CD4-positive, alpha-beta T cell treated with Interleukin-1 beta for 1 hour (primary cell): ENCODE results near the gene LCP1.
A peak's percentile ranks its signal among the peaks of the same experiment; 100 is the strongest.

Experiments used
- DNase-seq, 2 donors: peaks; one replicate each; pipeline ENCODE4 v3.0.0-alpha.2; 2020 to 2022

Gene LCP1

GRCh38 chr13:46126056-46126455 is 55.9 kb downstream of the LCP1 start:
- DNase-seq: no peak

DNA sequence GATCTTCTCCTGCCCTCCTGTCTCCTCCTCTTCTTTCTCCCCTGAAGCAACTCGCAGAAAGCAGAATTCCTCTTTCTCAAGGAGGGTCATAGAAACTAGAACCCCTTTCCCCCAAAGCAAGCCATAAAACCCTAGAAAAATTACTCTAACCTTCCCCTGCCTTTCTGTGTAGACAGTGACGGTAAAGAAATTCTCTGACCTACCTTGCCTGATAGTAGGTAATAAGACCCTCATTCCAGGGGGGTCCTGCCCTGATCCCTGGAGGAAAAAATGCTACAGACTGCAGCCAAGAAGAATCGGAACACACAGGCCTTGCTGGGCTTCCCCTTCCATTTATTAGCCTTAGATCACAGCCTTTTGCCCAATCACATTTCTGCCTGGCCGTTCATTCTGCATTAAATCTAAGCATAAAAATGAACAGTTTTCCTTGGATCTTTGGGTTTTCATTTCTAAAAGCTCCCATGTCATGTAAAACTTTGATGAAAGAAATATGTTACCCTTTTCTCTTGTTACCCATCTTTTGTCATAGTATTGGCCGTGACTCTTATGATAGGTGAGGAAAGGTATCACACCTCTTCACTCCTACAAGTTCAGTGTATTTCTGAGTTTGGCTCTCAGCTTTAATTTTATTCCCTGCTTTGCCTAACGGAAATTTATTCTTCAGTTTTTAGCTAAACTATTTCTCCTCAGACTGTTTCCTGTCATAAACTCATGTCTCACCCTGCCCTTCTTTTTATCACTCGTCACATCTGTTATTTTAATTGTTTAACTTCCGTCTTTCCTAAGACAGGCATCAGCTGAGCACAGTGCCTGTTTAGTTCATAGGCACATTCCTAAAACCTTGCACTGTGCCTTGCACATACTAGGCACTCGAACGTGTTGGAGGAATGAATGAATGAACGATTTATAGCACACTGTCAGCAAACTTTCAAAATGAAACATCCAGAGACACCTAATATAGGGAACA is 56.7 kb downstream of the LCP1 start:
- DNase-seq: no peak

GRCh38 chr13:46124531-46124966 is 57.4 kb downstream of the LCP1 start:
- peak in 1 of 2 donors; percentile 33 for DNase-seq

DNA sequence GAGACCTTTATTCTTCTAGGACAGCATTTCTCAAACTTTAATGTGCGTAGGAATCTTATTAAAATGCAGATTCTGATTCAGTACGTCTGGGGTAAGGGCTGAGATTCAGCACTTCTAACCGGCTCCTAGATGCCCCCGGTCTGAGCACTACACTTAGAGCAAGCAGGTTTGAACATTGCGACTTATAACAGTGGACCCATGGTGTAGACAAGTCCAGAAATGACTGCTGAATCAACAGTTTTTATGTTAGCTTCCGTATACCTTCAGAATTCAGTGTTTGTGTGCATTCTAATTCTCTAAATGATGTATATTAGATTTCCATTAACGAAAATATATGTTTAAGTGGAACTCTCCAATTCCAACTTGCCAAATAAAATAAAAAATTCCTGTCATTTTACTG is 59.7 kb downstream of the LCP1 start:
- no peak for DNase-seq

DNA sequence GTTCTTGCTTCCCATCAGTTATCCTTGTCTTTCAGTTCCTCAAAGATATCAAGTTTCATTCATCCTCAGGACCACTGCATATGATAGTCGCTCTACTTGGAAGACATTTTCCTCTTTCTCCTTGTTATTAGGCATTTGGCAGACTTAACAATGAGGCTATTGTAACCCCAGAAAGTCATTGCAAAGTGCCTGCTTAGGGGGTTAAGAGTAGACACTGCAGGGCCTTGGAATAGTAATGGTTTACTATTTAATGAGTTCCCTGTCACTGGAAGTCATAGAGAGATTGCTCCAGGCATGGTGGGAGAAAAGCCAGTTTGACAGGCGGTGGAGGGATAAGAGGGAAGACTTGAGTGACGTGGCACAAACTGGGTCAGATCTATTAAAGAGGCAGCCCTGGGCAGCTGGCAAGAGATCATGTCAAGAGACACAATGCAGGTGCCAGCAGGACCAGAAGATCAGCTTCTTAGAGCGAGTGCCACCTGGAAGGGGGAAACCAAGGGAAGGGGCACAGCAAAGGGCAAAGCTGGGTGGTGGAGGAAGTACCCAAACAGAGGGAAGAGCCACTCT is 60.3 kb downstream of the LCP1 start:
- DNase-seq: no peak

DNA sequence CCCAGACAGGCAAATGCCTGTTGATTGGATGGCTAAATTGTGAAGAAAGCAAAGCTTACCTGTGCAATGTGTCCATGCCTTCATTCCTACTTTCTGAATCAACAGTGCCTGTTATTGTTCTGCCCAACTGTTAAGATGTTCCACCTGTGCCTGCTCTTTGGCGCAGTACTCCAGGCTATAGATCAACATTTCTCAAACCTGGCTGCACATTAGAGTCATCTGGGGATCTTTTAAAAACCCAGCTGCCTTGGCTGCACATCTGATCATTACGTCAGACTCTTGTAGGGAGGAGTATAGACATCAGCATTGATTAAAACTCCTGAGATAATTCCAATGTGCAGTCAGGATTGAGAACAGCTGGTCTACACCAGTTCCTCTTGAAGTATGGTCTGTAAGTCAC is 60.9 kb downstream of the LCP1 start:
- no peak for DNase-seq

DNA sequence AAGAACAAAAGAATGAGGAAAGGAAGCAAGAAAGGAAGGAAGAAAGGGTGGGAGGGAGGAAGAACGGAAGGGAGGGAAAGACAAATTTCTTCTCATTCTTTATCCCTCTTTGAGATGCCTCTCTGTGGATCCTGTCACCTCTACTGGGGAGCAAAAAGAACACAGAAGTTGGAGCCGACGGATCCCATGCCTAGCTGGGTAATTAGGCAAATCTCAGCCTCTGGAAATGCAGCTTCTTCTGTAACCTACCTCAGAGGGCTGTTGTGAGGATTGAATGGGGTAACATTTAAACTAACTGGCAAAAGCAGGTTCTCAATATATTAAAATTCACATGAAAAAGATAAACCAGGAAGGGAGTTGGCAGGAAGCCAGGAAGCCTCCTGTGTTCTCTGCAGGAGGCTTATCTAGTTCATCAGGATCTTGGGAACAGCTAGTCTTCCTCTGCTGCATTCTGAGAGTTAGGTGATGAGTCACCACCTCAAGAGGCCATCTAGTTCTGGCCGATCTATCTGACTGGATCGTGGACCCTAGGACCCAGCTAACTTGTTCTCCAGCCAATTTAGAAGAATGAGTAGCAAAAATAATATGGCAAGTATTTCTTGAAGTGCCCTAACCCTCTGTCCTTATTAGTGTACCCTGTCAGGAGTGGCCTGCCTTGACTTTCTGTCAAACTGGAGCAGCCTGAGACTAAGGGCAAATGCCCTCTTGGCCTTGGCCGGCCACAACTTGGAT is 61.9 kb downstream of the LCP1 start:
- DNase-seq: no peak

DNA sequence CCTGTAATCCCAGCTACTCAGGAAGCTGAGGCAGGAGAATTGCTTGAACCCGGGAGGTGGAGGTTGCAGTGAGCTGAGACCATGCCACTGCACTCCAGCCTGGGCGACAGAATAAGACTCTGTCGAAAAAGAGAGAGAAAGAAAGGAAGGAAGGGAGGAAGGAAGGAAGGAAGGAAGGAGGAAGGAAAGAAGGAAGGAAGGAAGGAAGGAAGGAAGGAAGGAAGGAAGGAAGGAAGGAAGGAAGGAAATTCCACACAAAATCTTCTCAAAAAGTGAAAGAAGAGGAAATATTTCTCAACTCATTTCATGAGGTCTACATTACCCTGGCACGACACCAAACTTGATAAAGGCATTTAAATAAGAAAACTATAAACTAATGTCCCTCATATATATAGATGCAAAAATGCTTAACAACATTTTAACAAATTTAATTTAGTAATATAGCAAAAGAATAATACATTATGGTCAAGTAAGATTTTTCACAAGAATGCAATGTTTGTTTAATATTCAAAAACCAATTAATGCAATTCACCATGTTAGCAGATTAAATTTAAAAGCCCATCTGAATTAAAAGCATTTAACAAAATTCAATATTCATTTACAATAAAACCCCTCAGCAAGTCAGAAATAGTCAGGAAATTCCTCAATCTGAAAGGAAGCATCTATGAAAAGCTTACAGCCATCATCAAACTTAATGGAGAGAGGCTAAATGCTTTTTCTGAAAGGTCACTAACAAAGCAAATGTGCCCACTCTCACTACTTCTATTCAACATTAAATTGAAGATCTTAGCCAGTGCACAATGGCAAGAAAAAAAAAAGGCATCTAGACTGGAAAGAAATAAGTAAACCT is 65.1 kb downstream of the LCP1 start:
- no peak for DNase-seq

- no peak for DNase-seq
Observed at GRCh38 chr13:46114613-46115012, 67.4 kb downstream of the LCP1 start.

GRCh38 chr13:46113596-46113995 is 68.4 kb downstream of the LCP1 start:
- peak in 1 of 2 donors; percentile 22 for DNase-seq

DNA sequence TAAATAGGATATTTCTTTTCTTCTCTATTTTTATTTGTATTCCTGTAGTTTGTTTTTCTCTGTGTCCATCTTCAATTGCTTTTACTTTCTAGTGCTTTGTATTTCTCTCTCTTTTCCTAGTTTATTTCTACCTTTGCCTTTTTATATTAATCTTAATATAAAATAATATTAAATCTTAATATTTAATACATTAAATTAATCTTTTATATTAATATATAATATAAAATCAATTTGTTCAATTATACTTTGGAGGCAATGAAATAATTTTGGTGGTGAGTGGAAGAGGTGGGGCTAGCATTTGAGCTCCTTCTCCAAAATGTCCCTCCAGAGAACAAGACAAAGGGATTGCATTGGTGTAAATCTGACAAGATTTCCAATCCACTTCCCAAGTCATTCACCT is 70.8 kb downstream of the LCP1 start:
- no peak for DNase-seq

DNA sequence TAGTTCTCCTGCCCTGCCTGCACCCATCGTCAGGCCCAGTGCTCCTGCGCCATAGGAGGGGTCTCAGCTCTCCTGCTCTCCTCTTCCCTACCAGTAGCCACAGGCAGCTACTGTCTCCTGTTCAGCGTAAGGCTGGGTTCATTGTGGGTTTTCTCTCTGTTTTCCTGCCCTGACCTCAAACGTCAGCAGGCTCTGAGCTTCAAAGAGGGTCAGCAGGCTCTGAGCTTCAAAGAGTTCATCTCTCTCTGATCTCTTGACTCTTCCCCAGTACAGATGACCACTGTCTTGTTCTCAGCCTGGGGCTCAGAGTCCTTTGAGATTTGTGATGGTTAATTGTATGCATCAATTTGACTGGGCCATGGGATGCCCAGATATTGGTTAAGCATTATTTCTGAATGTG is 72.5 kb downstream of the LCP1 start:
- no peak for DNase-seq

- no peak for DNase-seq
Observed at GRCh38 chr13:46106839-46107371, 75.1 kb downstream of the LCP1 start.

GRCh38 chr13:46104868-46105267 is 77.1 kb downstream of the LCP1 start, which contains the start of gene CPB2:
Gene CPB2, minus strand, starts transcription at chr13:46105033. Its CDS starts 24 bp downstream, at chr13:46105009.
- no peak for DNase-seq

DNA sequence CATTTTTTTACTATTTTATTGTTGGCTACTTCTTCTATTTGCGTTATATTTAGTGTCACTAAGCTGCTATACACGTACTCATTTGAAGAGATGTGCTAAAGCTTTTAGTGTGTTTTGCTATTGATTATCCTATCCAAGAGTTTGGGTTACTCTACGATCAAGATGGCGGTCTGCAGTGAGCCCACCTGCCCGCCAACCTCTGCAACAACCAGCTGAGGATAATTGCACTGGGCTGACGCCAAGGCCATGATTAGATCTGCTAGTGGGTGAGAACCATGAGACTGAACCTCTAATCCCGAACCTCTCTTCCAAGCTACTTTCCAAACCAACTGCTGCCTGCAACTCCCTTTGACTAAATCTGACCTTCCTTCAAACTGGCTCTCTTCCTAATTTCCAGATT is 78.9 kb downstream of the LCP1 start:
- DNase-seq: no peak

DNA sequence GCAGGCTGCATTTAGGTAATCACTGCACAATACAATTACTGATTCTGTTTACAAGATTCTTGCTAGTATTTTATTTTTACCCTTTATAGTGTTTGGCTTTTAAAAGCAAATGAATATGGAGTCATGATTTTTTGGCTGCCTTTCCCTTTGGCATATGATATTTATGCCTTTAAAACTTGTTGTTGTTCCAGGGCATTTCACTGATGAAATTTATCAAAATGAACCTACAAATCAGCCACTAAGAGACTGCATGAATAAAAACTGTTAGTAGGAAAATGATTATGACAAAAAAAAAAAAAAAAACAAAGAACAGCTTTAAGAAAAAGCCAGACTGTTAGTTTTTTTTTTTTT is 79.7 kb downstream of the LCP1 start:
- DNase-seq: no peak

- no peak for DNase-seq
Observed at GRCh38 chr13:46101484-46102254, 80.3 kb downstream of the LCP1 start.

- DNase-seq: no peak
Observed at GRCh38 chr13:46101002-46101401, 81.0 kb downstream of the LCP1 start.

- no peak for DNase-seq
Observed at GRCh38 chr13:46100191-46100815, 81.7 kb downstream of the LCP1 start.

DNA sequence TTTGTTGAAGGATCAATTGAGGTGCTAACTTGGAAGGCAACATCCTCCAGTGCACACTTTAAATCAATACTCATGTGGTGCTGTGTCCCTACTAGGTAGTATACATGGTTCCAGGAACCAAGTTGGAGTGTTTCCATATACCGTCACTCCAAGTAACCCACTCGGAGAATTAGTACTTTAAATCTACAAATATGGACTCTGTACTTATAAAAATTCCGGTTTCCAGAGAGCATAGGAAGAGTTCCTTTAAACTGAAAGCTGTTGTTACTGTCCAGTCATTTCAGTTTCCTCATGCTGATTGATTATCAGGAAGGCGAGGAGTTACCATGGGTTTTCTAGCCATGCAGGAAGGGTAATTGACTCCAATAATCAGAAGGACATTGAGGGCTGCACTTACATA is 84.3 kb downstream of the LCP1 start:
- no peak for DNase-seq

DNA sequence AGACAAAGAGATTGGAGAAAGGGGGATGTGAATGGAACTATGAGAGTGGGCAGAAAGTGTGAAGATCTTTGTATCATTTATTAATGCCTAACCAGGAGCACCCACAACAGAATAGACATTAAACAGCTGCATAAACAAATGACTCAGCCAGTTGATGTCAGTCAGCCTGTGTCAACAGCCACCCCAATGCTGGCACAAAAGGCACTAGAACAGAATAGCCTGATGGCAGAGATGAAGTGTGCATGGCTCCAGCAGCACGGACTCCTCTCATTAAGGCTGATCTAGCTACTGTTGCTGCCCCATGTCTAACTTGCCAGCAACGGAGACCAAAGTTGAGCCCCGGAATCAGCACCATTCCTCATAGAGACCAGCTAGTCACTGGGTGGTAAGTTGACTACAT is 85.0 kb downstream of the LCP1 start:
- DNase-seq: no peak
